HepG2 (cell line): ENCODE measurements around the gene RNU6-1. TPM values are rescaled to one million over a fixed set of nuclear protein-coding genes. Genes with fewer than 3 reads are reported as not detected.

Experiments
- ATAD3A ChIP-seq: sonication (generic); formaldehyde crosslinking; IDR thresholded peaks from 2 replicates; pipeline ENCODE4 v1.4.0; 2020; ENCODE audit warnings: missing genetic modification reagents
- BORCS8-MEF2B ChIP-seq: sonication (generic); formaldehyde crosslinking; IDR thresholded peaks from 2 replicates; pipeline ENCODE4 v1.8.0; 2022; ENCODE audit warnings: mild to moderate bottlenecking, missing genetic modification reagents
- HHEX ChIP-seq: IDR thresholded peaks from 2 replicates; pipeline ENCODE4 v1.6.1; 2016; ENCODE audit warnings: control low read depth
- HNF4G ChIP-seq, 2 experiments: sonication (generic) in 1 of 2; formaldehyde crosslinking in 1 of 2; IDR thresholded peaks; 2 replicates each; pipeline versions ENCODE4 v1.4.0 to v1.6.1; 2011 to 2020; ENCODE audit warnings: borderline replicate concordance in 2 of 2, low read depth in 2 of 2, mild to moderate bottlenecking in 2 of 2, low read length in 1 of 2, missing genetic modification reagents in 1 of 2, moderate library complexity in 1 of 2
- KAT8 ChIP-seq: IDR thresholded peaks from 2 replicates; pipeline ENCODE4 v1.6.1; 2016; ENCODE audit warnings: missing genetic modification reagents, missing compliant biosample characterization
- KDM2A ChIP-seq: sonication (generic); formaldehyde crosslinking; IDR thresholded peaks from 2 replicates; pipeline ENCODE4 v1.4.0; 2020; ENCODE audit warnings: low read depth, missing genetic modification reagents, borderline replicate concordance
- KLF6 ChIP-seq: IDR thresholded peaks from 2 replicates; pipeline ENCODE4 v1.8.0; 2016; ENCODE audit warnings: missing biosample characterization, missing genetic modification reagents
- MIXL1 ChIP-seq: IDR thresholded peaks from 2 replicates; pipeline ENCODE4 v1.6.1; 2016
- RXRA ChIP-seq: sonication (generic); formaldehyde crosslinking; IDR thresholded peaks from 2 replicates; pipeline ENCODE4 v1.5.1; 2020; ENCODE audit warnings: missing genetic modification reagents
- ZFY ChIP-seq: sonication (generic); formaldehyde crosslinking; IDR thresholded peaks from 2 replicates; pipeline ENCODE4 v1.4.0; 2020; ENCODE audit warnings: missing genetic modification reagents
- ZHX2 ChIP-seq, 2 experiments: sonication (generic) in 1 of 2; formaldehyde crosslinking in 1 of 2; IDR thresholded peaks; 2 replicates each; pipeline versions ENCODE4 v1.6.1 to v1.9.0; 2014 to 2022; ENCODE audit warnings: antibody characterized with exemption in 1 of 2, borderline replicate concordance in 1 of 2, inconsistent platforms in 1 of 2, low read depth in 1 of 2, missing genetic modification reagents in 1 of 2
- ZNF160 ChIP-seq: sonication (generic); formaldehyde crosslinking; IDR thresholded peaks from 2 replicates; pipeline ENCODE4 v1.8.0; 2022; ENCODE audit warnings: mild to moderate bottlenecking, inconsistent platforms, missing genetic modification reagents
- ZNF557 ChIP-seq: sonication (generic); formaldehyde crosslinking; IDR thresholded peaks from 2 replicates; pipeline ENCODE4 v1.4.0; 2020; ENCODE audit warnings: missing genetic modification reagents
- ZNF619 ChIP-seq: sonication (generic); formaldehyde crosslinking; IDR thresholded peaks from 2 replicates; pipeline ENCODE4 v1.4.0; 2020; ENCODE audit warnings: mild to moderate bottlenecking, missing genetic modification reagents
- polyA plus RNA-seq, 8 experiments: library from polyadenylated mRNA; depleted of rRNA in 3 of 8; stranded (reverse) in 7 of 8; unstranded in 1 of 8; fragments of >200 nt; fragmentation: Illumina TruSeq in 4 of 8; extraction: Trizol in 4 of 8; gene quantifications; 2 replicates each; pipeline versions ENCODE4 v1.2.1 to v1.2.3, GENCODE V29; 2011 to 2016; ENCODE audit warnings: low read depth in 4 of 8, missing spikeins in 1 of 8, mixed read lengths in 1 of 8; ENCODE audit not compliant: insufficient read depth in 1 of 8
- total RNA-seq, 5 experiments: library from RNA; depleted of rRNA; stranded (reverse); fragments of >200 nt; fragmentation: Illumina TruSeq; extraction: Trizol; gene quantifications; 2 replicates each; pipeline ENCODE4 v1.2.3, GENCODE V29; 2016; ENCODE audit warnings: low read depth in 1 of 5
- TF ChIP-seq, protein P1 (sequence below): sonication (generic); formaldehyde crosslinking; IDR thresholded peaks from 2 replicates; pipeline ENCODE4 v1.8.1; 2023; ENCODE audit warnings: mild to moderate bottlenecking, inconsistent platforms, moderate library complexity, missing genetic modification reagents, borderline replicate concordance
- TF ChIP-seq, protein P2 (sequence below): sonication (generic); formaldehyde crosslinking; IDR thresholded peaks from 2 replicates; pipeline ENCODE4 v1.5.1; 2020; ENCODE audit warnings: mild to moderate bottlenecking, missing genetic modification reagents, borderline replicate concordance
- TF ChIP-seq, protein P3 (sequence below): sonication (generic); formaldehyde crosslinking; IDR thresholded peaks from 2 replicates; pipeline ENCODE4 v1.4.0; 2020; ENCODE audit warnings: missing genetic modification reagents; ENCODE audit errors: not compliant biosample characterization
- TF ChIP-seq, protein P4 (sequence below): sonication (generic); formaldehyde crosslinking; IDR thresholded peaks from 2 replicates; pipeline ENCODE4 v1.8.0; 2023; ENCODE audit warnings: mild to moderate bottlenecking, missing genetic modification reagents

RNU6-1 gene
- total and polyA plus RNA-seq, 2 of the 13 experiments (the other 11 are each of a cell fraction or from before 2014, with no cell fraction given): under 0.01 TPM; not detected in 1

GRCh38 chr15:67820992-67821783 is 18.7 kb downstream of the RNU6-1 start (continued):
- no peak for TF ChIP-seq ZHX2 (IDR thresholded peaks at IDR 0.05; ENCODE audit: low read depth)
- TF ChIP-seq ZHX2 (CRISPR knock-in tag; IDR thresholded peaks at IDR 0.05; ENCODE audit: borderline replicate concordance): 0 out of 2 replicates have a peak, but pooled peaks have one; percentile 38
- no peak for TF ChIP-seq RXRA (CRISPR knock-in tag)
- 0 out of 2 replicates have a peak, but pooled peaks have one; percentile 19 for TF ChIP-seq ZNF557
- TF ChIP-seq ZFY: peak; percentile 27; the same call in 1 of the 2 replicates
- TF ChIP-seq ATAD3A: peak; percentile 93
- no peak for TF ChIP-seq KLF6 (CRISPR knock-in tag)
- TF ChIP-seq, protein P1, sequence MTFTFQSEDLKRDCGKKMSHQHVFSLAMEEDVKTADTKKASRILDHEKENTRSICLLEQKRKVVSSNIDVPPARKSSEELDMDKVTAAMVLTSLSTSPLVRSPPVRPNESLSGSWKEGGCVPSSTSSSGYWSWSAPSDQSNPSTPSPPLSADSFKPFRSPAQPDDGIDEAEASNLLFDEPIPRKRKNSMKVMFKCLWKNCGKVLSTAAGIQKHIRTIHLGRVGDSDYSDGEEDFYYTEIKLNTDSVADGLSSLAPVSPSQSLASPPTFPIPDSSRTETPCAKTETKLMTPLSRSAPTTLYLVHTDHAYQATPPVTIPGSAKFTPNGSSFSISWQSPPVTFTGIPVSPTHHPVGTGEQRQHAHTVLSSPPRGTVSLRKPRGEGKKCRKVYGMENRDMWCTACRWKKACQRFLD (CRISPR knock-in tag): no peak
- TF ChIP-seq, protein P2, sequence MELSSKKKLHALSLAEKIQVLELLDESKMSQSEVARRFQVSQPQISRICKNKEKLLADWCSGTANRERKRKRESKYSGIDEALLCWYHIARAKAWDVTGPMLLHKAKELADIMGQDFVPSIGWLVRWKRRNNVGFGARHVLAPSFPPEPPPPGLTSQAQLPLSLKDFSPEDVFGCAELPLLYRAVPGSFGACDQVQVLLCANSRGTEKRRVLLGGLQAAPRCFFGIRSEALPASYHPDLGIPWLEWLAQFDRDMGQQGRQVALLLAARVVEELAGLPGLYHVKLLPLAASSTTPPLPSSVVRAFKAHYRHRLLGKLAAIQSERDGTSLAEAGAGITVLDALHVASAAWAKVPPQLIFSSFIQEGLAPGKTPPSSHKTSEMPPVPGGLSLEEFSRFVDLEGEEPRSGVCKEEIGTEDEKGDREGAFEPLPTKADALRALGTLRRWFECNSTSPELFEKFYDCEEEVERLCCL (CRISPR knock-in tag): 0 out of 2 replicates have a peak, but pooled peaks have one; percentile 27
- peak; percentile 36; the same call in 1 of the 2 replicates for TF ChIP-seq MIXL1 (CRISPR knock-in tag)
- TF ChIP-seq, protein P3, sequence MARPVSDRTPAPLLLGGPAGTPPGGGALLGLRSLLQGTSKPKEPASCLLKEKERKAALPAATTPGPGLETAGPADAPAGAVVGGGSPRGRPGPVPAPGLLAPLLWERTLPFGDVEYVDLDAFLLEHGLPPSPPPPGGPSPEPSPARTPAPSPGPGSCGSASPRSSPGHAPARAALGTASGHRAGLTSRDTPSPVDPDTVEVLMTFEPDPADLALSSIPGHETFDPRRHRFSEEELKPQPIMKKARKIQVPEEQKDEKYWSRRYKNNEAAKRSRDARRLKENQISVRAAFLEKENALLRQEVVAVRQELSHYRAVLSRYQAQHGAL: no peak
- TF ChIP-seq, protein P4, sequence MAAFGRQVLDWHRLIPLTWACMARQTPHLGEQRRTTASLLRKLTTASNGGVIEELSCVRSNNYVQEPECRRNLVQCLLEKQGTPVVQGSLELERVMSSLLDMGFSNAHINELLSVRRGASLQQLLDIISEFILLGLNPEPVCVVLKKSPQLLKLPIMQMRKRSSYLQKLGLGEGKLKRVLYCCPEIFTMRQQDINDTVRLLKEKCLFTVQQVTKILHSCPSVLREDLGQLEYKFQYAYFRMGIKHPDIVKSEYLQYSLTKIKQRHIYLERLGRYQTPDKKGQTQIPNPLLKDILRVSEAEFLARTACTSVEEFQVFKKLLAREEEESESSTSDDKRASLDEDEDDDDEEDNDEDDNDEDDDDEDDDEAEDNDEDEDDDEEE (CRISPR knock-in tag): no peak
- no peak for TF ChIP-seq ZNF160 (CRISPR knock-in tag)
- TF ChIP-seq HNF4G (IDR thresholded peaks at IDR 0.05; ENCODE audit: borderline replicate concordance, low read depth, low read length): no peak
- TF ChIP-seq HNF4G (CRISPR knock-in tag; IDR thresholded peaks at IDR 0.05; ENCODE audit: borderline replicate concordance, low read depth): no peak
- peak; percentile 78; the same call in 1 of the 2 replicates for TF ChIP-seq BORCS8-MEF2B (CRISPR knock-in tag)
- no peak for TF ChIP-seq KAT8
- no peak for TF ChIP-seq ZNF619 (CRISPR knock-in tag)
- TF ChIP-seq HHEX (CRISPR knock-in tag): no peak
- TF ChIP-seq KDM2A (CRISPR knock-in tag): peak; percentile 68; the same call in 1 of the 2 replicates
